HL-60 (cell line): ENCODE results near the gene RELB.

Experiments
- DNase-seq, 2 experiments: peaks; one replicate each; pipeline ENCODE4 v3.0.0-alpha.2; 2010 to 2020; ENCODE audit warnings: low read depth in 1 of 2, low spot score in 1 of 2
- H3K27ac ChIP-seq: fragments of 250-450 bp; sonication (Bioruptor Pico); replicated peaks from 2 replicates; pipeline ENCODE4 v1.5.1; 2020; ENCODE audit warnings: mild to moderate bottlenecking, moderate library complexity
- H3K27me3 ChIP-seq: fragments of 250-450 bp; sonication (Bioruptor Pico); 2 replicates; pipeline ENCODE4 v1.5.1; 2021; ENCODE audit warnings: mild to moderate bottlenecking, moderate library complexity; ENCODE audit not compliant: insufficient read depth, poor library complexity, severe bottlenecking
- H3K4me3 ChIP-seq: replicated peaks from 2 replicates; pipeline ENCODE4 v1.5.1; 2011; ENCODE audit warnings: mild to moderate bottlenecking, control low read depth, low read length; ENCODE audit not compliant: insufficient read depth
- CTCF ChIP-seq: IDR thresholded peaks from one replicate; pipeline ENCODE4 v1.5.1; 2011; ENCODE audit warnings: low read length, control low read depth, inconsistent platforms; ENCODE audit not compliant: insufficient read depth
- GABPA ChIP-seq: IDR thresholded peaks from 2 replicates; pipeline ENCODE4 v1.6.1; 2012; ENCODE audit warnings: low read depth
- POLR2AphosphoS5 ChIP-seq: IDR thresholded peaks from 2 replicates; pipeline ENCODE4 v1.6.1; 2012; ENCODE audit warnings: low read depth
- REST ChIP-seq: IDR thresholded peaks from 2 replicates; pipeline ENCODE4 v1.6.1; 2012; ENCODE audit warnings: low read depth; ENCODE audit not compliant: insufficient replicate concordance
- SPI1 ChIP-seq: IDR thresholded peaks from 2 replicates; pipeline ENCODE4 v1.6.1; 2012; ENCODE audit warnings: low read depth, mild to moderate bottlenecking, borderline replicate concordance

The RELB gene

GRCh38 chr19:45025264-45025663, 24.0 kb downstream of the RELB start:
- TF ChIP-seq POLR2AphosphoS5 (no peak), CTCF (no peak), GABPA (no peak), SPI1 (no peak), REST (no peak)

GRCh38 chr19:45027371-45027770, 26.1 kb downstream of the RELB start:
- no peaks in the 10 kb centered on the region for H3K27me3 ChIP-seq
- H3K27ac ChIP-seq, result no peak overlapping the region
- no peak for TF ChIP-seq CTCF
- no peak for TF ChIP-seq POLR2AphosphoS5
- no peak overlapping the region for H3K4me3 ChIP-seq
- DNase-seq, result no peak

More at GRCh38 chr19:45025264-45025663, 24.0 kb downstream of the RELB start:
- no peak overlapping the region for H3K27ac ChIP-seq
- no peak overlapping the region for H3K4me3 ChIP-seq
- no peaks in the 10 kb centered on the region for H3K27me3 ChIP-seq
- no peak for DNase-seq

- no peak for DNase-seq
- Histone ChIP-seq H3K27ac (no peak overlapping the region), H3K27me3 (no peaks in the 10 kb centered on the region), H3K4me3 (no peak overlapping the region)
- TF ChIP-seq SPI1 (no peak), POLR2AphosphoS5 (no peak), GABPA (no peak), REST (no peak), CTCF (no peak)
Observed at GRCh38 chr19:45030825-45031224, 29.6 kb downstream of the RELB start.

GRCh38 chr19:45032421-45032820, 31.2 kb downstream of the RELB start:
- Histone ChIP-seq H3K4me3 (no peak overlapping the region), H3K27me3 (no peaks in the 10 kb centered on the region), H3K27ac (no peak overlapping the region)
- DNase-seq, result no peak
- TF ChIP-seq CTCF (no peak), REST (no peak), GABPA (no peak), SPI1 (no peak)
